Esophagus muscularis mucosa (tissue), 4 donors: ENCODE measurements around the gene JAKMIP1. TPM values are rescaled to one million over a fixed set of nuclear protein-coding genes. Genes with fewer than 3 reads are reported as not detected.

Source experiments
- DNase-seq: peaks from one replicate; pipeline ENCODE4 v3.0.0-alpha.2; 2017; ENCODE audit errors: extremely low spot score
- H3K27ac ChIP-seq, 4 donors: fragments of 200-600 bp; sonication (generic); replicated peaks in 1 of 4; 1 replicate in 3 of 4; 2 replicates in 1 of 4; pipeline ENCODE4 v1.5.1; 2016 to 2019; ENCODE audit warnings: mild to moderate bottlenecking in 1 of 4
- H3K27me3 ChIP-seq, 4 donors: fragments of 200-600 bp; sonication (generic); one replicate each; pipeline versions ENCODE4 v1.5.1 to v1.6.0; 2016 to 2019
- H3K36me3 ChIP-seq, 4 donors: fragments of 200-600 bp; sonication (generic); one replicate each; pipeline ENCODE4 v1.5.1; 2016 to 2019
- H3K4me1 ChIP-seq, 4 donors: fragments of 200-600 bp; sonication (generic); one replicate each; pipeline ENCODE4 v1.5.1; 2016 to 2019
- H3K4me3 ChIP-seq, 4 donors: fragments of 200-600 bp; sonication (generic); 1 replicate in 2 of 4; 2 replicates in 2 of 4; pipeline ENCODE4 v1.5.1; 2016 to 2019; ENCODE audit warnings: mild to moderate bottlenecking in 4 of 4, moderate library complexity in 1 of 4
- H3K9me3 ChIP-seq, 4 donors: fragments of 200-600 bp; sonication (generic); 1 replicate in 3 of 4; 2 replicates in 1 of 4; pipeline ENCODE4 v1.5.1; 2016 to 2019
- CTCF ChIP-seq, 3 experiments: fragments of 200-600 bp in 2 of 3; fragments of 450-650 bp in 1 of 3; sonication (generic) in 2 of 3; IDR thresholded peaks; one replicate each; pipeline ENCODE4 v1.5.1; 2017 to 2019; ENCODE audit warnings: antibody characterized with exemption in 3 of 3, mild to moderate bottlenecking in 2 of 3, moderate library complexity in 1 of 3
- EP300 ChIP-seq: sonication (generic); formaldehyde crosslinking; IDR thresholded peaks from one replicate; pipeline ENCODE4 v1.6.1; 2017; ENCODE audit warnings: antibody characterized with exemption
- POLR2A ChIP-seq: fragments of 450-650 bp; IDR thresholded peaks from one replicate; pipeline ENCODE4 v1.6.1; 2017; ENCODE audit warnings: antibody characterized with exemption, moderate library complexity, mild to moderate bottlenecking, low read depth
- POLR2AphosphoS5 ChIP-seq, 2 donors: sonication (generic); formaldehyde crosslinking; IDR thresholded peaks; one replicate each; pipeline ENCODE4 v1.6.1; 2017; ENCODE audit warnings: antibody characterized with exemption in 2 of 2
- WGBS: methylation state at CpG from one replicate; pipeline ENCODE4 v1.1.5; 2018; 5-methylcytosine and 5-hydroxymethylcytosine counted together
- intact Hi-C: fragments of 100-400 bp; cut with DNase I; formaldehyde crosslinking; loops from one replicate; pipeline ENCODE4 v1.15.1; 2023
- total RNA-seq, 4 donors: library from RNA; depleted of rRNA; stranded (reverse); fragments of >200 nt; gene quantifications; one replicate each; pipeline versions ENCODE4 v1.1.0 to v1.2.1, GENCODE V29; 2016

Gene JAKMIP1
- total RNA-seq, 4 donors from 2014 or later, result 0.57 to 2.8 (median 0.91) TPM

- Histone ChIP-seq H3K36me3 (no peaks in the 10 kb centered on the region), H3K9me3 (no peaks in the 10 kb centered on the region), H3K4me3 (no peak overlapping the region), H3K4me1 (no peaks in the 10 kb centered on the region), H3K27me3 (peaks cover 0 to 56% (median 0%) of the 10 kb centered on the region in 4 donors), H3K27ac (no peak overlapping the region)
- intact Hi-C loops, result no loop called here
- TF ChIP-seq EP300 (no peak), POLR2AphosphoS5 (IDR thresholded peaks at IDR 0.05) (no peak)
- no peak for DNase-seq
- 85% methylated on average over 3 of the region's 3 CpGs for WGBS
These were observed 86.2 kb downstream of the JAKMIP1 start for GRCh38 chr4:6114181-6114580.

- intact Hi-C loops, result no loop called here
- no peak for DNase-seq
- WGBS, result 82% methylated on average over 12 of the region's 12 CpGs
- no peaks in the 10 kb centered on the region for H3K4me1 ChIP-seq
- no peak for TF ChIP-seq EP300
- no peak overlapping the region for H3K4me3 ChIP-seq
- no peaks in the 10 kb centered on the region for H3K36me3 ChIP-seq
- H3K27ac ChIP-seq, result no peak overlapping the region
- H3K27me3 ChIP-seq, result peaks cover 0 to 55% (median 0%) of the 10 kb centered on the region in 4 donors
- no peaks in the 10 kb centered on the region for H3K9me3 ChIP-seq
These were observed 86.7 kb downstream of the JAKMIP1 start for GRCh38 chr4:6113641-6114040.

- Histone ChIP-seq H3K4me3 (no peak overlapping the region), H3K27me3 (peaks cover 0 to 53% (median 0%) of the 10 kb centered on the region in 4 donors), H3K9me3 (no peaks in the 10 kb centered on the region), H3K27ac (no peak overlapping the region), H3K4me1 (no peaks in the 10 kb centered on the region), H3K36me3 (no peaks in the 10 kb centered on the region)
- DNase-seq, result no peak
- 68% methylated on average over 16 of the region's 26 CpGs for WGBS
- TF ChIP-seq POLR2AphosphoS5 (IDR thresholded peaks at IDR 0.05), result no peak
- TF ChIP-seq EP300, result no peak
- no peak for TF ChIP-seq POLR2A
- TF ChIP-seq CTCF (IDR thresholded peaks at IDR 0.05), result no peak
- intact Hi-C loops, result no loop called here
These were observed 87.6 kb downstream of the JAKMIP1 start for GRCh38 chr4:6112606-6113290.

- DNase-seq, result no peak
- H3K27ac ChIP-seq, result no peak overlapping the region
- no peaks in the 10 kb centered on the region for H3K36me3 ChIP-seq
- no peak overlapping the region for H3K4me3 ChIP-seq
- H3K4me1 ChIP-seq, result no peaks in the 10 kb centered on the region
- H3K9me3 ChIP-seq, result no peaks in the 10 kb centered on the region
- H3K27me3 ChIP-seq, result peaks cover 0 to 56% (median 0%) of the 10 kb centered on the region in 4 donors
- no peak for TF ChIP-seq CTCF (IDR thresholded peaks at IDR 0.05)
- TF ChIP-seq POLR2A, result no peak
- intact Hi-C loops, result no loop called here
- WGBS, result 59% methylated on average over 6 of the region's 7 CpGs
These were observed 88.9 kb downstream of the JAKMIP1 start for GRCh38 chr4:6111354-6111960.

GRCh38 chr4:6110681-6111353 is 89.5 kb downstream of the JAKMIP1 start:
- Histone ChIP-seq H3K9me3 (no peaks in the 10 kb centered on the region), H3K4me1 (no peaks in the 10 kb centered on the region), H3K27ac (no peak overlapping the region), H3K4me3 (no peak overlapping the region), H3K36me3 (no peaks in the 10 kb centered on the region), H3K27me3 (peaks cover 0 to 55% (median 0%) of the 10 kb centered on the region in 4 donors)
- no peak for DNase-seq
- TF ChIP-seq POLR2AphosphoS5 (IDR thresholded peaks at IDR 0.05), result no peak
- TF ChIP-seq CTCF (IDR thresholded peaks at IDR 0.05), result no peak
- TF ChIP-seq POLR2A, result no peak
- no peak for TF ChIP-seq EP300
- intact Hi-C loops, result no loop called here
- 93% methylated on average over 2 of the region's 8 CpGs for WGBS
